ENCODE results near the gene AP2M1. TPM values are rescaled to one million over a fixed set of nuclear protein-coding genes. Genes with fewer than 3 reads are reported as not detected.

AP2M1 gene
- total and polyA plus RNA-seq, 2 of the 8 experiments (the other 6 are each of a cell fraction or from before 2014, with no cell fraction given): 403 to 454 TPM

DNA sequence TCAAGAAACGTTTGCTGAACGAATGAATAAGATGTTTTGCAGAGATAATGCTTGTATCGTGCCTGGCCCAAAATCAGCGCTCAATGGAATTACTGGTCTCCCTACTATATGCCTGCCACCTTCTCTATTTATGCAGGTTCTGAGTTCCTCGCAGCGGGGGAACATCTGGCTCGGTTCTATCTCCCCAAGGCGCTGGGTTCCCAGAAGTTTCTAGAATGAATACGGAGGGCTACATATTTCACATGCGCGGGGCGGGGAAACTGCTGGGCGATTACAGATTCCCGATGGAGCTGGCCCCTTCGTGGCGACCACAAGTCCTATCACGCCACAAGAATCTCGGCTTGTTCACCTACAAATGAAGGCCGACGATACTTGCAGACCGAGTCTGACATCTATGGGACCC lies 39.9 kb upstream of the AP2M1 start:
- no peak overlapping the region for H3K27ac ChIP-seq (ENCODE audit: low read depth, low read length)
- H3K27me3 ChIP-seq (replicated peaks in 1 of 4; ENCODE audit: control insufficient read depth in 3 of 4, extremely low read depth in 1 of 4, insufficient read depth in 3 of 4, low read length in 3 of 4): no peaks in the 10 kb centered on the region
- no peak overlapping the region for H3K23ac ChIP-seq (ENCODE audit: insufficient read length)
- H3K79me2 ChIP-seq (ENCODE audit: control insufficient read depth in 1 of 2, insufficient read depth in 2 of 2, low read length in 2 of 2): peaks cover 0 to 35% of the 10 kb centered on the region in 2 experiments; a peak in 3 of 4 replicates
- H2BK20ac ChIP-seq (ENCODE audit: low read length): no peak overlapping the region
- ChIA-PET POLR2A (ENCODE audit: partially characterized antibody) (interaction anchor here (0.6 to 3.1 kb wide), 13 partner anchors 11 to 181 kb away, joined by 3 to 26 read pairs (median 6); partner anchors contain the start of genes ABCF3, CAMK2N2 and DVL3), CTCF (ENCODE audit: partially characterized antibody) (interaction anchor here (1.2 to 3.0 kb wide), 7 partner anchors 10 to 242 kb away, joined by 3 to 25 read pairs (median 4); partner anchors contain the start of gene FAM131A)
- FAIRE-seq: no peak
- peak overlapping the region; percentile 88; the same call in 1 of the 2 replicates for H4K8ac ChIP-seq (ENCODE audit: extremely low read depth, insufficient read depth, low read length)
- H3K4me3 ChIP-seq (ENCODE audit: extremely low read depth in 1 of 4, insufficient read depth in 2 of 4, low read depth in 3 of 4, low read length in 4 of 4): peak overlapping the region; percentile 82 to 98 (median 88)
- H3K18ac ChIP-seq (ENCODE audit: extremely low read depth, low read length): peak overlapping the region; percentile 79
- peak overlapping the region; percentile 29 for H4K91ac ChIP-seq (replicated peaks; ENCODE audit: insufficient read length, low read length)
- H3K36me3 ChIP-seq (ENCODE audit: control insufficient read depth in 2 of 4, insufficient read depth in 4 of 4, low read length in 3 of 4): peaks cover 0 to 3% (median 0%) of the 10 kb centered on the region in 4 experiments; a peak in 1 of 8 replicates
- peak overlapping the region; percentile 53; the same call in 1 of the 2 replicates for H2BK12ac ChIP-seq (ENCODE audit: low read depth, low read length)
- H2AFZ ChIP-seq (ENCODE audit: low read length): peak overlapping the region; percentile 81
- H3K4me1 ChIP-seq (replicated peaks in 1 of 4; ENCODE audit: control insufficient read depth in 3 of 4, insufficient read depth in 4 of 4, low read length in 3 of 4): peaks cover 2 to 9% (median 3%) of the 10 kb centered on the region in 4 experiments; a peak in 4 of 7 replicates
- peak overlapping the region; percentile 82 for H2BK5ac ChIP-seq (ENCODE audit: low read depth, low read length)
- no peaks in the 10 kb centered on the region; the same call in 1 of the 2 replicates for H3K79me1 ChIP-seq (ENCODE audit: low read depth, low read length)
- 1% methylated on average over 21 of the region's 21 CpGs; no CpG with 5 or more reads in 1 of the 2 experiments for WGBS, 2 experiments (ENCODE audit: extremely low coverage in 1 of 2, insufficient coverage in 1 of 2, insufficient read length in 1 of 2, insufficient replicate concordance in 2 of 2, low coverage in 1 of 2, low lambda C conversion rate in 2 of 2, missing lambda C conversion rate in 1 of 2)
- H3K4ac ChIP-seq (replicated peaks; ENCODE audit: insufficient read length, low read depth, low read length): no peak overlapping the region
- peak overlapping the region; percentile 89 to 99 for H3K4me2 ChIP-seq (ENCODE audit: insufficient read depth in 1 of 2, low read depth in 2 of 2, low read length in 2 of 2)
- no peak for DNase-seq (ENCODE audit: low read depth in 1 of 2, low spot score in 2 of 2)
- peak overlapping the region; percentile 38 to 92 (median 76); a peak in 6 of 7 replicates for H3K9ac ChIP-seq (replicated peaks in 1 of 4; ENCODE audit: extremely low read depth in 1 of 4, low read depth in 3 of 4, low read length in 3 of 4)
- no peak overlapping the region for H3K14ac ChIP-seq (ENCODE audit: insufficient read length)
- peak overlapping the region; percentile 69 for H4K5ac ChIP-seq (ENCODE audit: insufficient read length, low read depth, low read length)
- no peak overlapping the region for H2BK15ac ChIP-seq (ENCODE audit: low read length)
- H4K20me1 ChIP-seq (replicated peaks in 1 of 2; ENCODE audit: control insufficient read depth in 1 of 2, insufficient read depth in 2 of 2, low read length in 2 of 2): peaks cover 0 to 2% of the 10 kb centered on the region in 2 experiments
- H2BK120ac ChIP-seq (replicated peaks; ENCODE audit: low read depth, low read length): no peak overlapping the region
- H3K56ac ChIP-seq (replicated peaks; ENCODE audit: insufficient read length, low read depth, low read length): no peak overlapping the region
- H3K9me3 ChIP-seq (ENCODE audit: insufficient read depth in 2 of 2, low read depth in 1 of 2, low read length in 1 of 2): no peaks in the 10 kb centered on the region
- H3K23me2 ChIP-seq (ENCODE audit: low read depth, low read length): peaks cover 18% of the 10 kb centered on the region
- no peak overlapping the region for H2AK5ac ChIP-seq (ENCODE audit: low read depth, low read length)
- TF ChIP-seq, protein P1, sequence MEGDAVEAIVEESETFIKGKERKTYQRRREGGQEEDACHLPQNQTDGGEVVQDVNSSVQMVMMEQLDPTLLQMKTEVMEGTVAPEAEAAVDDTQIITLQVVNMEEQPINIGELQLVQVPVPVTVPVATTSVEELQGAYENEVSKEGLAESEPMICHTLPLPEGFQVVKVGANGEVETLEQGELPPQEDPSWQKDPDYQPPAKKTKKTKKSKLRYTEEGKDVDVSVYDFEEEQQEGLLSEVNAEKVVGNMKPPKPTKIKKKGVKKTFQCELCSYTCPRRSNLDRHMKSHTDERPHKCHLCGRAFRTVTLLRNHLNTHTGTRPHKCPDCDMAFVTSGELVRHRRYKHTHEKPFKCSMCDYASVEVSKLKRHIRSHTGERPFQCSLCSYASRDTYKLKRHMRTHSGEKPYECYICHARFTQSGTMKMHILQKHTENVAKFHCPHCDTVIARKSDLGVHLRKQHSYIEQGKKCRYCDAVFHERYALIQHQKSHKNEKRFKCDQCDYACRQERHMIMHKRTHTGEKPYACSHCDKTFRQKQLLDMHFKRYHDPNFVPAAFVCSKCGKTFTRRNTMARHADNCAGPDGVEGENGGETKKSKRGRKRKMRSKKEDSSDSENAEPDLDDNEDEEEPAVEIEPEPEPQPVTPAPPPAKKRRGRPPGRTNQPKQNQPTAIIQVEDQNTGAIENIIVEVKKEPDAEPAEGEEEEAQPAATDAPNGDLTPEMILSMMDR (IDR thresholded peaks at IDR 0.05; ENCODE audit: control extremely low read depth in 1 of 3, insufficient read depth in 1 of 3, low read depth in 1 of 3, low read length in 3 of 3): no peak
- TF ChIP-seq KDM4A (IDR thresholded peaks at IDR 0.05; ENCODE audit: low read depth, low read length, severe bottlenecking): peak; percentile 91
